Measurements from ENCODE around the gene FAM174B. TPM values are rescaled to one million over a fixed set of nuclear protein-coding genes. Genes with fewer than 3 reads are reported as not detected.

FAM174B gene
- polyA plus RNA-seq, 5 donors: 39.5 to 57.2 (median 41.8) TPM

DNA sequence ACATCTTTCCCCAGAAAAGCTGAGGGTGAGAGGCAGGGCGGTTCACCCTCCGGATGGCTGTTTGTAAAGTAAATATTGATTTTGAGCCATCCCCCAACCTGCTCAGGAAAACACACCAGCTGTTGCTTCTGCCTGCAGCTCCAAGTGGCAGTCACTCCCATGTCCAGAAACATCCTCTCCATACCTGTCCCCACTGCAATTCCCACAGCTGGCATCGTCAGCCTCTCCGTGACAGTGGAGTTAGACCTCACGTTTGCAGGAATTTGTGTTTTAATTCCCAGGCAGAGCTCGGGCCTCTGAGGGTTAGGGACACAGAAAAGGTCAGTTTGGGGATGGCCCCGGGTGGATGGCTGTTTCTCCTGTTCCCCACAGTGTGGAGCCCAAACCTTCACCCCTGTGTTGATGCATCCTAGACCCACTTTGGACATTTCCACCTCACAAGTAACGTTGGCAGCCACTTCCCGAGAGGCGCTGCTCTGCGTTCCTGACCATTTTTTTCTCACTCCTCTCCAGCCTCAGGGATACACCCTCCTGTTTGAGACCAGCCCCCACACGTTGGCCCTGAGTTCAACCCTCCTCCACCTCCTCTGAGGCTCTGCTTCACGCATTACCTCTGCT, 11.8 kb upstream of the FAM174B start:
- DNase-seq: no peak

DNA sequence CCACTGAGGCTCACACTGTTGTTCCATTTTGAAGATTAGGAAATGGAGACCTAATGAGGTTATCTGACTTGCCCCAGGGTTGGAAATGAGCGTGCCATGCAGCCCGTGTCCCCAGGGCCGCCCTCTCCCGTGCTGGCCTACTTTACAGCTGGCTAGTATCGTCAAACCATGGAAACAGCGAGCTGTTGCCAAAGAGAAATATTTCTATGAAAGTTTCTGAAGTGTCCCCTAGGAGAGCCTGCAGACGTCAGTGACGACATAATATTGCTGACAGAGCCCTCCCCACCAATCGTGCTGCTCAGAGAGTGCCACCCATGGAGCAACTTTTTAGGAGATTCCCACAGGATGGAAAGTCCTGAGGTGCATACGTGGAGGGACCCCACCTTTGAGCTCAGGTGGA, 11.2 kb upstream of the FAM174B start:
- DNase-seq: peak; percentile 84 to 91

DNA sequence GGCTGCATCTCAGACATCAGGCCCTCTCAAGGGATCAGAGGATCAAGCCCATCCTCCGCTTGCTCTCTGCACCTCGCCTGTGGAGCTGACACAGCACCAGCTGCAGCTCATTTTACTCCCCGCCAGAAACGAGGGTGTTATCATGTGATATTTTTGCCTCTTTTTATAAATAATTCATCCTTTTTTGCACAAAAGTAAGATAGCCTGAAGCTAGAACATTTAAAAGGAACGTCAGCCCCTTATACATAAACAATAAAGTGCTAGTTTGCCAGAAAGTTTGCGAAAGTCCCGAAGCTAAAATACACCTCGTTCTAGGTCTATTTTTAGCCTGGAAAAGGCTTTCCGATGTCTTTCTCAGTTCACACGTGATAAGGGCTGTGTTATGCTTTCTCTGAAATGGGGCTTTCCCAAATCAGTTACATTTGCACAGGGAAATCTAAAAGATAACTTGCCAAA, 9.6 kb upstream of the FAM174B start:
- peak; percentile 88 to 90 for DNase-seq

DNA sequence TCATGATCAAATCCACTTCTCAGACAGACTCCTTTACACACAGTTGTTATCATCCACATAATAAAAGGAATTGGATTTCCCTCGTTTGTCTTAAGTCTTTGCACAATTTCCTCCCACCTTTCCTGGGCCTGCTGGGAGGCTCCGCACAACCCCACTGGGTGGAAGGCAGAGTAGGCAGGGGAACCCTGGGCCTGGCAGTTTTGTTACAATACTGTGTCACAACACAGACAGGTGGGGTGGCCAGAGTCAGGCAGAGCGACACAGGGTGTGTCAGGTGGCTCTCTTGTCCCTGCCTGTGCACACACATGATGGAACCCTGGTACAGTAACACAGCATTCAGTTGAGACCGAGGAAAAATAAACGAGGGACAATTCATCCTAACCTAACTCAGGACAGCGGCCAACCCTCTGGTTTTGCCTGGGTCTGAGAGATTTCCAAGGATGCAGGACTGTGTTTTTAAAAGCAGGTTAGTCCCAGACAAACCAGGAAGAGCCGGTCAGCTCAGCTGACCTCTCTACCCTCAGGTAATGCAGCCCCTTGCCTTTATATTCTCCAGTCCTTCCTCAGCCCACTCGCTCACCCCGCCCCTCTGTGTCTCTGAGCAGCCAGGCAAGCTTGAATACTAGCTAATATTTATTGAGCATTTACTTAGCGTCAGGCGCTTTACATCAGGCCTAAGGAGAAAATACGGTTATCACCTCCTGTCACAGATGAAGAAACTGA, 8.8 kb upstream of the FAM174B start:
- DNase-seq: no peak

DNA sequence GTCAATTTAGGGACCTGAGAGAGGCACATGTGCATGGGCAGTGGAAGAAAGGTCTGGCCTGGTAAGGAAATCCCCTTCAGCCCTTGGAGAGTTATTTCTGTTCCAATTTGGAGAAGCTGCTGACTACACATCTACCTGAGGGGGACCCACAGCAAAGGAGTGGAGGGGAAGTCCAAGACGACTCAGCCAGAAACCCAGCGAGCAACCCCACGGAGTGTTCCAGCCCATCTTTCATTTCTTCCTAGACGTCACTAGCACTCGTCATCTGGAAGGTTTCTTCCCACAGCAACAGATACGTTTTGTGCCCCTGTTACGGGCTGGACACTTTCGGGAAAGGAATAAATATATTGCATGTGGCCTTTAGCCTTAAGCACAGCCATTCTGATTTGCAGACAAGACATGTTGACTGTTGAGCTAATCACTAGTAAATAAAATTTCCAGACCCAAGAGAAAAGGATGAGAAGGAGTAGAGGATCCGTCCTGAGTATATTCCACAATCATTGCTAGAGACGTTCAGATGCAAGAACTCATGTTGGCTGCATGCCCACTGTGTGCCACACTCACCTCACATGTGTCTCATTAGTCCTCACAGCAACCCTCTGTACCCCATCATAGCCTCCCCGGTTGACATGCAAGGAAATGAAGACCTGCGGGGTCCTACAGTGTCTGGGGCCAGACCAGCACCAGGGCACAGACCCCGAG, 7.8 kb upstream of the FAM174B start:
- DNase-seq: no peak

DNA sequence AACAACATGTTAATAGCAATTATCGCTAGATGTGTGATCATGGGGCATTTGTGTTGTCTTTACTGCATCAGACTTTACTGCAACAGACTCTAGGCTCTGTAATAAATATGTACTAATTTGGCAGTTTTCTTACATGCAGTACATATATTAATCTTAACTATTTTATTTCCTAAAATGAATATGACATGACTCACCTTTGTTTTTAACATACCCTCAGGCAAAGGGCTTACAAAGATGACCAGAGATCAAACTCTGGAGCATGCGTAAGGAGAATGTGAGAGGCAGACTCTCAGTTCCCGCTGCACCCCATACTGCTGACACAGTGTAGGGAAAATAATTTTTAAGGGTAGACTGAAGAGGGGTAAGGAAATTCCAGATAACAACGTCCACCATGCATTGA, 7.2 kb upstream of the FAM174B start:
- DNase-seq: no peak

DNA sequence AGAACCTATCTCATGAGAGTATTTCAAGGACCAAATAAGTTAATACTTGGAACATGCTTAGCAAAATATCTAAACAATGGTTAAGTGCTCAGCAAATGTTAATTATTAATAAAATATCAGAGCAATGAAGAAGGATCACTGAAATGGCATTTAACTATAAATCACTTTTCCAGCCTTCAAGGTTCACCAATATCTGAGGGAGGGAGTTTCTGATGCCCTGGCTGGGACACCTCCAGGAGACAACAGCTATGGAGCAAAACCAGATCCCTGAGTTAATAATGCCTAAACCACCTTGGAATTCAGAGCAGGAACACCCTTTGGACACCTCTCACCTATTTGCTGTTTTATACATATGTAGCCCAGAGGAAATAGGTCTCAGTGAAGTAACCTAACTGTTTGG, 6.4 kb upstream of the FAM174B start:
- no peak for DNase-seq

DNA sequence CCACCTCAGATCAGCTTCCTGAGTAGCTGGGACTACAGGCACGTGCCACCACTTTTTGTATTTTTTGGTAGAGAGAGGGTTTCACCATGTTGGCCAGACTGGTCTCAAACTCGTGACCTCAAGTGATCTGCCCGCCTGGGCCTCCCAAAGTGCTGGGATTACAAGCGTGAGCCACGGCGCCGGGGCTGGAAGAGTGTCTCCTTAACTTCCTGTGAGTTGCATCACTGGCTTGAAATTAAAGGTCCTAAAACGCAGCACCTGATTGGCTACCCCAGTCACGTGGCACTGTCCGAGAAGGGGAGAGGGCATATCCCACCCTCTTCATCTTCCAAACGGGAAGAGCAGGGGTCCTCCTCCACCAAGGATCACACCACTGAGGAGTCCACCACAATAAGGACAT, 5.5 kb upstream of the FAM174B start:
- no peak for DNase-seq

DNA sequence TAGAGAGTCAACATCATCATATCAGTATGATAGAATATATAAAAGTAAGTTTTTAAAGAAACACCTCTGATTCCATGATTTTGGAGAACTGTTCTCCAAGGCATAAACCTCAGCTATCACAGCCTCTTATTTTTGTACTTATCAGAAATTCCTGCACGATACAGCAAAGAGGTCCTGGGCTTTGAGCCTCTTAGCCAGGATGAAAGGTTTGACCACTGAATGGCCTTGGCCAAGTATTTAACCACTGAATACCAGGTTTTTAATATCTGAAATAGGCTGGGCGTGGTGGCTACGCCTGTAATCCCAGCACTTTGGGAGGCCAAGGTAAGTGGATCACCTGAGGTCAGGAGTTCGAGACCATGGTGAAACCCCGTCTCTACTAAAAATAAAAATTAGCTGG, 1.9 kb upstream of the FAM174B start:
- no peak for DNase-seq

DNA sequence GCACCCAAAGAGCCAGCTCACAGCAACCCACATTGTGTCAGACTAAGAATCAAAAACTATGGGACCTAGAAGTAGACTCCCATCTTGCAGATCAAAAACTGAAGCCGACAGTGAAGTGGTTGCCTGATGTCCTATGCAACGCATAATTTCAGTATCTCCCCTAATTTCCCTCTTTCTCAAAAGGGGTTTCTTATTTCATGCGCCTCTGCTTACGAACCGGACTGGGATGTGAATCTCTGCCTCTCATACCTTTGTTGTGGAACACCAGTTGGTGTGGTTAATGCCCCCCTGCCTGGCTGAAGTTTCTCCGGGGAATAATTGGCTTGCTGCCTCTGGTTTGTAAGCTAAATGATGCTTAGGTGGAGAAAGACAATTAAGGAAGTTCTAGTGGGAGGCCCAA, 514 bp upstream of the FAM174B start:
- no peak for DNase-seq

DNA sequence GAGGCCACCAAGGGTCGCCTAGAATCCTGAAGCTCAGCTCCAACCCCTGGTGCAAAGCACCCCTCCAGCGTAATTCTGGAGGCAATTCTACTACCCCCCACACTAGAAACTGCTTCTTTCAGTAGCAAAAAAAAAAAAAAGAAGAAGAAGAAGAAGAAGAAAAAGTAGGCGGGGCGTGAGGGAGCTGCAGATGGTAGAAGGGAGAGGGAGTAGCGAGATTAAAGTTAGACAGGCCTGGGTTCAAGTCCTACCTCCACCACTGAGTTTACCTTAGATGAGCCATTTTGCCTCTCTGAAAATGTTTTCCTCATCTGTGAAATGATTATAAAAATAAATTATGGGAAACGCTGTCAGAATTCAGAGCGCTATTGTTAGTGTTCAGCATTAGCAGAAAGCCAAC, 913 bp downstream of the FAM174B start:
- no peak for DNase-seq

DNA sequence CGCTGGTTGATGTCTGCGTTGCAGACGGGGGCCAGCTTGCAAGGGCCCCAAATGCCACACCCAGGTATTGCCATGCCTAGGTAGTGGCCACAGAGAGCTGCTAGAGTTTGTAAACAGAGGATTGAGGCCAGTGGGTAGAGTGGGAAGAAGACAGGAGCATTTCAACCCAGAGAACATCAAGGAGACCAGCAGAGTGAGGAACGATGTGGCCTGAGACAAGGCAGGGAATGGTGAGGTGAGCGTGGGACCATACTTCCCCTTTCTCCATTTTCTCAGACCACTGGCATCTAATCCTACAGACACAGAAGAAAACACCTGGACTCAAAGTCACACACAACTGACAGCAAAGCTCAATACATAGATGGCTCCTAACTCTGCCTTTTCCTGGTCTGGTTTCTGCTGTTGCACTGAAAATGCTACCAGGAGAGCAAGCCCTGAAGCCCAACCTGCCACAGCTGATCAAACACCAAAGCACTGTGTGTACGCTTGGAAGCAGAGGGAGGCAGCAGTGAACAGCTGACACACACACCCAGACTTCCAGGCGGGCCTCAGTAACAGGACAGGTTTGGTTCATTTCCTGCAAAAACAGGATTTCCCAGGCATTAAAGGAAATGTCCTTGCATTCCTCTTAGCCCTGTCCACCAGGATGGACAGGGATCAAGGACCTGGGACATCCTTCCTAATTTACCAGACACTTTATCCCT, 1.6 kb downstream of the FAM174B start:
- no peak for DNase-seq

DNA sequence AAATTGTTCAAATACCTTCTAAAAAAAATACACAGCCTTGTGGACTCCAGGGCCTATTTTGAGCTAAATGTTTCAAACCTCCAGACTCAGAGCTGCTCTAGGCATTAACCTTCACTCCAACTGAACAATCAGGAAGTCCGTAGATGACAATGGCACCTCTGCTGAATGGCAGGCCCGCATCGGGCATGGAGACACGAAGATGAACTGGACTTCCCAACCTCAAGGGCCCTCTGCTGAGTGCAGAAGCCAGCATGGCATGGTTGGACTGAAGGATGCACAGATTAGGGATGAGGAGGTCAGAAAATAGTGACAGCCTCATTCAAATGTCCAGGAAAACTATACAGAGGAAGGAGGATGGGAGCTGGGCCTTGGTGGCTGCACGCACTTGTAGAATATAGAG, 2.2 kb downstream of the FAM174B start:
- DNase-seq: no peak

DNA sequence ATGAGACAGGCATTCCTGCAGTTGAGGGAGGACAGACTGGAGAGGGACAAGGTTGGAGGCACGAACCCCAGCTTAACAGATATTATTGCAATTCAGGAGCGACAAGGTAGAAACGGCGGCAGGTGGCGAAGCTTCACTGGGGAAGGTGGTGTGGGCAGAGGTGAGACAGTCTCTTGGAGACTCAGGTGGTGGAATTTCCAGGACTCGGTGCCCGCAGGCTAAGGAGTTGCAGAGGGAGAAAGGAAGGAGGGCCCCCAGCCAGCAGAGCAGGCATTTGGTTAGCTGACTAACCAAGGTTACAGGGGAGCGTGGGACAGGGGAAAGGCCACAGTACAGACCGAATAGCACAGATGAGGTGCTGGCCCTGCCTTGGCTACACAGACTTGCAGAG, 3.0 kb downstream of the FAM174B start:
- no peak for DNase-seq

DNA sequence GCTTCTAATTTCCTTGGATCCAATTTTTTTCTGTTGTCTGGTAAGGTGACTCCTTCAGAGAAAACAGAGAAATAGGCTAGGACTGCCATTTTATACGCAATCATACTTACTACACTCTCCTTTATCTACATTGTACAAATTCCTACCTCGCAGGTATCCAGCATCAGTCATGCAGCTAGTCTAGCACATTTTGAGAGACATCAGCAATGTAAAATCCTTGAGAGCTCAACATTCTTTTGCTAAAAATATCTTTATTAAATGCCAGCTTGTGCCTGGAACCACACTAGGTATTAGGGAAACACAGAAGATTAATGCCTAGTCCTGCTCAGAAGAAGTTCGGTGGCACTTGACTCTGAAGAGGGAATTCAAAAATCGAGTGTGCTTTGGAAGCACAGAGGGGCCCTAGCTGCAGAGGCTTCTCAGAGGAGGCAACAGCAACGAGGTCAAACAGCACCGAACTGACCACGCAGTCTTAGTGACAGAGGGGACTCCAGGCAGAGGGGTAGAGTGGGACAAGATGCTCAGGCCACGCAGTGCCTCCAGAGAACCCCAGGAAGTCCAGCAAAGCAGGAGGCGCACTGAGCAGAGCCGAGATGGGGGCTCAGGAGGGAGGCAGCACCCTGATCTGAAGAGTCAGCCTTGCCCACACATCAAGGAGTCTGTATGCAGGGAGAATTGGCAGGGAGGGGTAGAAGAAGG, 3.5 kb downstream of the FAM174B start:
- no peak for DNase-seq

DNA sequence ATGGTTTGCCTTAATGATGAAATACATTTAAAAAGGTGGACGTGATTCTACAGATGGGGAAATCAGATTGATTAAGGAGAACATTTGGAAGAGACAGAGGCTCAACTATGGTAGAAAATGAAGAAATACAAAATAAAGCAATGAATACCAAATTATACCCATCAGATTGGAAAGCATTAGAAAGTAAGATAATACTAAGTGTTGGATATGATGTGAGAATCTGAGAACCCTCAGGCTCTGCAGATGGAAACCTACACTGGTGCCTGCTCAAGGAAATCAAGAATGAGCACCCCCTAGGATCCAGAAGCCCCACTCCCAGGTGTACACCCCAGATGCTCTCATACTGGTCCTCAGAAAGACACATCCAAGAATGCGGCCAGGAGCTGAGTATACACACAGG, 4.6 kb downstream of the FAM174B start:
- DNase-seq: no peak

DNA sequence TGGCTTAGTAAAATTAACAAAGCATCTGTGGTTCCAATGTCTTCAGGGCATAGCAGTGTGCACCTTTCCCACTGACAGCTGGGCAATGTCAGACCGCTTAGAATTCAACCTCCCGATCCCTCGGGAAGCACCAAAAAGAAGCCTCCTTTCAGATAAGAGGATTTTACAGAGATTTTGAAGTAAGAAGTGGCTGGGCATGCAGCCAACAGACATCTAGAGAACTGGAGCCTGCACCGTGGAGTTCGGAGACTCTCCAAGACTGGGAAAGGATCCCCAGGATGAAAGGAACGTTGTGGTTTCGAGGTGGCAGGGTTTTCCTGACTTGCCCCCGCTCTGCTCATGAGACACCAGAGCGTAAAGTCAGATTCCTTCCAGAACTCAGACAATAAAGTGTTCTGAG, 5.3 kb downstream of the FAM174B start:
- no peak for DNase-seq

DNA sequence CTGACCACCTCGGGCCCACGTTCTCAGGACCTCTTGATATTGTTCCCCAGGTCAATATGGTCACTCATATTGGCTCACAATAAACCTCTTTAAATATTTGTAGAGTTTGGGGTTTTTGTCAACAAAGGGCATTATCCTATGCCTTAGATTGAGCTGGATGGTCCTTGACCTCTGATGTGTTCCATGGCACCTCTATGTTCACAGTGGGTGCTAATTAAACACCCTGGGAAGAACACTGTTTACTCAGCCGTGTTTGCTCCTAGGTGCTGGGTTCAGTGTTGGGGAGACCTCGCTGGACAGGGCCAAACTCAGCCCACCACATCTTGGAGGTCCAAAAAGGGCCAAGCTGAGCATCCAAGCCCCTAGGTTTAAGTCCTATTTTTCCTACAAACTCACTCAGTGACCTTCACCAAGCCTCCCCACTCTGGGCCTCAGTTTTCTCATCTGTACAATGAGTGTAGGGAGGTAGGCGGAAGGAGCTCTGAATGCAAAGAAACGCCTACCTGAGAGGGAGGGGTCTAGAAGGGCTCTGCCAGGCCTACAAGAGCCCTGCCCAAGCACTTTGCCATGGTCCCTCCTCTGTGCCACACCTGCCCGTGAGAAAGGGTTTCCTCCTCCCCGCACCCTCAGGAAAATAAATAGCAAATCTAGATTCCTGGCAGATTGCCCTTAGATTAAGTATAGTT, 7.2 kb downstream of the FAM174B start:
- no peak for DNase-seq

DNA sequence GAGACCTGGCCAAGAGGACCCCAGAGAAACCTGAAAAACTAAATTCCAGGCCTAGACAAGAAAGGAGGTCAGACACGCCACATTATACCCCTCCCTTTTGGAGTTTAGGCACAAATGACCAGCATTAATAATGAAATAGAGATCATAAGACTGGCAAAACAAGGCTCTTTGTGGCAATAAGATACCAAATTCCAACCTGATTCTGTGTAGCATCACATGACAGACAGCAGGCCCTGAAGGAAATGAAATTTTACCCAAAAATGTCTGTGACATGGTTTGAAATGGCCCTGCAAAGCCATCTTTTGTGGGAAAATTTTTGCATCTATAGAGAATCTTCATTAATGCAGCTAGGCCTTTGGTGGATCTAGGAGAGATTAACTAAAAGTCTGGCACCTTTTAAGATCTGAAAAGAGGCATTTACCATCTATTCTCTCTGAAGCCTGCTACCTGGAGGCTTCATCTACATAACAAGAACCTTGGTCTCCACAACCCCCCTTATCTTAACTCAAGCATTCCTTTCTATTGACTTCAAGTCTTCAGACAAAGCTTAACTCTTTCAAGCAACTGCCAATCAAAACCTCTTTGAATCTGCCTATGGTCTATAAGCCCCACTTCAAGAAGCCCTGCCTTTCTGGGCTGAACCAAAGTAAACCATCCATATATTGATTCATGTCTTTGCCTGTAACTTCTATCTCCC, 8.0 kb downstream of the FAM174B start:
- no peak for DNase-seq

DNA sequence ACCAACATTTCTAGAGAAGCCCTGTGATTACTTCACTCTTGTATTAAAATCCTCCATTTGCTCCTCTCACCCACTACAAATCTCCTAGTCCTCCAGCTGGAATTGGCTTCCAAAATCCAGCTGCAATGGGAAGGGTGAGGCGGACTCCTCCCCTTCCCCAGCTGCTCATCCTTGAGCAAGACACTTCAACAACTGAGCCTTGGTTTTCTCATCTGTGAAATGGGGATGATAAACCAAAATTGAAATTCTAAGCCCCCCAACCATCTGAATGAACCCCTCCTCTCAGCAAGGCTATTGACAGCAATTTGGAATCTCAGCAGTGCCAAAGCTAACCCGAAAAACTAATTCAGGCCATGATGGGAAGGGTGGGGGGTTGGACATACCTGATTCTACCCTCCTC, 9.4 kb downstream of the FAM174B start:
- no peak for DNase-seq

DNA sequence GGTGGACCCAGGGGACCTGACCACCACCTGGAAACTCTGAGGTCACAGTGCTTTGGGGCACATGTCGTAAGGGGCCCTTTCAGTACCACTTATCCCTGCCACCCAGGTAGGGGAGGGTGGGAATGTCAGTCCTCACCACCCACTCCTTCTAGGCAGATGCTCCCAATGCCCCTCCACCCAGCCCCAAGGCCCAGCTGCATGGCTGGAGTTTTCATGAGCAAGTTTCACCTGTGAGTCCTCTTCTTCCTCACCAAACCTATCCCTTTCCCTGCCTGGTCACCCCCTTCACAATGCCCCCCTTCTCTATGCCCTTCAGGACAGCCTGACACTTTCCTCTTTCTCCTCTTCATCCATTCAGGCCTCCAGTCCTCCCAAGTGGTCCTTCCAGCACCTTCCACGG, 9.8 kb downstream of the FAM174B start:
- no peak for DNase-seq
